Hepatocyte (in vitro differentiated cells): ENCODE data around the gene EXOC7.

ENCODE experiments used
- EZH2 ChIP-seq: fragments of 200-600 bp; sonication (generic); IDR thresholded peaks from 2 replicates; pipeline ENCODE4 v1.6.1; 2016; ENCODE audit warnings: antibody characterized with exemption, mild to moderate bottlenecking, borderline replicate concordance
- EZH2phosphoT487 ChIP-seq: fragments of 200-600 bp; sonication (generic); IDR thresholded peaks from one replicate; pipeline ENCODE4 v1.6.1; 2018; ENCODE audit warnings: antibody characterized with exemption, mild to moderate bottlenecking, low read depth, moderate library complexity; ENCODE audit not compliant: unreplicated experiment, severe bottlenecking
- TF ChIP-seq, protein P1 (sequence below): fragments of 200-600 bp; sonication (generic); IDR thresholded peaks from 2 replicates; pipeline ENCODE4 v1.5.1; 2016; ENCODE audit warnings: antibody characterized with exemption, mild to moderate bottlenecking; ENCODE audit not compliant: poor library complexity

DNA sequence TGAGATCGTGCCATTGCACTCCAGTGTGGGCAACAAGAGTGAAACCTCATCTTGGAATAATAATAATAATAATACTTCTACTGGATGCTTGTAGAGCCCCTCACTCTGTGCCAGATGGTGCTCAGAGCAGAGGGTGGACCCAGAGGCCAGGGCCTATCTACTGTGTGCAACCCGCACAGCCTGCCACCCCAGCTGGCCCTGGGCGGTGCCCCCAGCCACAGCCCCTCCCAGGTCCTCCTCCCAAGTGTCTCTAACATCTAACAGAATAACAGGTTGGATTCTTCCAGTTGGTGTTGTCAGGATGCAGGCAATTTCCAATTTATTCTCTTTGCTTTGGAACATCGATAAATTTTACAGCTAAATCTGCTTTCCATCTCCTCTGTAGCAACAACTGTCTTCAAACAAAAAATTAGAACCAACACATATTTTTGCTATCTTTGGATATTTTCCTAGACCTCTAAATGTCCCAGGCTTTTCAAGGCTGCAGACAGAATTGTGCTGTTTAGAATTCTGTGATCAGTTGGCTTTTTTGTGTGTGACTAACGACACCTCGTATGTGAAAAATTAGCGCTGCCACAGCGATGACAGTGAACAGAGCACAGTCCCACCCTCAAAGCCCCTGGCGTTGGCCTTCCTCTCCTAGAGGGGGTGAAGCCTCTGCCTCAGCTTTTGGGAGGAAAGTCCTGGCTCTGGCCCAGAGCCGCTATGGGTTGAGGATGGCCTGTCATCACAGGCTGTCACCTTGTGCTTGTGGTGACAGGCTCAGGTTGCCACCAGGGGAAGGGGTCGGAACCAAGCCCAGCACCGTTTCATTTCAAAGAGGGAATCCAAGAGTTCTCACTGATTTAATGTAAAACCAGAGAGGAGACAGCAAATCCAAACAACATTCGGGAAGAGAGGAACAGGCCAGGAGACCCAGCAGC is 68.9 kb downstream of the EXOC7 start:
- TF ChIP-seq EZH2phosphoT487 (no peak), EZH2 (no peak)
- TF ChIP-seq, protein P1, sequence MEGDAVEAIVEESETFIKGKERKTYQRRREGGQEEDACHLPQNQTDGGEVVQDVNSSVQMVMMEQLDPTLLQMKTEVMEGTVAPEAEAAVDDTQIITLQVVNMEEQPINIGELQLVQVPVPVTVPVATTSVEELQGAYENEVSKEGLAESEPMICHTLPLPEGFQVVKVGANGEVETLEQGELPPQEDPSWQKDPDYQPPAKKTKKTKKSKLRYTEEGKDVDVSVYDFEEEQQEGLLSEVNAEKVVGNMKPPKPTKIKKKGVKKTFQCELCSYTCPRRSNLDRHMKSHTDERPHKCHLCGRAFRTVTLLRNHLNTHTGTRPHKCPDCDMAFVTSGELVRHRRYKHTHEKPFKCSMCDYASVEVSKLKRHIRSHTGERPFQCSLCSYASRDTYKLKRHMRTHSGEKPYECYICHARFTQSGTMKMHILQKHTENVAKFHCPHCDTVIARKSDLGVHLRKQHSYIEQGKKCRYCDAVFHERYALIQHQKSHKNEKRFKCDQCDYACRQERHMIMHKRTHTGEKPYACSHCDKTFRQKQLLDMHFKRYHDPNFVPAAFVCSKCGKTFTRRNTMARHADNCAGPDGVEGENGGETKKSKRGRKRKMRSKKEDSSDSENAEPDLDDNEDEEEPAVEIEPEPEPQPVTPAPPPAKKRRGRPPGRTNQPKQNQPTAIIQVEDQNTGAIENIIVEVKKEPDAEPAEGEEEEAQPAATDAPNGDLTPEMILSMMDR: no peak
